Measurements from ENCODE around the gene KRTAP15-1.

DNA sequence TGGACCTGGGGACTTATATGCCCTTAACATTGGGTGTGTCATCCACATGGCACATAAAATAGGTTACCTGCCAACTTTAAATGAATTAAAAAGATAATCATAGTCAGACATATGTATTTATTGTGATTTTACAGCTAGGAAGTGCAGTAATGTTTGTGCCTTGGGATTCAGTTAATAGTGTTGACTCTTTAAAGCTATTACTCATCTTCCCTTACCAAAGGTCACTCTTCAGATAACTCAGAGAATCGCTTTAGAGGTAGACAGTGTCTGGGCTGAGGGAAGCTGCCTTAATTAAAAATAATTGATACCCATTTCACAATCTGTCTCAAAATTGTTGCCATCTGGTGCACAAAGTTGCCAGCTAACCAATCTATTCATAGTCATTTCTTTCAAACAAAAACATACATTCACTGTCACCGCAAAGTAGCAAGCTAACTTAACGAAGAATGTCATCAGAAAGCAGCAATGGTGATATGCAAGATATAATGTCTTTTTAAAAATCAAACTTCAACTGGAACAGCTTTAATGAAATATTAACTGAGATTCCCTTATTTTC, 3.0 kb upstream of the KRTAP15-1 start:
- TF ChIP-seq TAF1 (IDR thresholded peaks at IDR 0.05; ENCODE audit: borderline replicate concordance, insufficient read depth, low read length): no peak
- no peak for TF ChIP-seq POLR2AphosphoS5 (IDR thresholded peaks at IDR 0.05; ENCODE audit: low read depth, low read length)
